SHP77 treated with DMSO at 0.1 percent for 48 hours (cell line): ENCODE data around the gene ADRA1B.

Experiments used
- DNase-seq: peaks from one replicate; lab custom pipeline; 2025; lab: John Stamatoyannopoulos, UW

Gene ADRA1B

GRCh38 chr5:159928122-159928909 is 12.0 kb downstream of the ADRA1B start:
- no peak for DNase-seq

- no peak for DNase-seq
Measured at GRCh38 chr5:159929176-159929575, 12.9 kb downstream of the ADRA1B start.

GRCh38 chr5:159933531-159934485 is 17.5 kb downstream of the ADRA1B start:
- DNase-seq: no peak

GRCh38 chr5:159935946-159936345 is 19.7 kb downstream of the ADRA1B start:
- no peak for DNase-seq

- no peak for DNase-seq
Measured at GRCh38 chr5:159936686-159937329, 20.5 kb downstream of the ADRA1B start.

- DNase-seq: no peak
Measured at GRCh38 chr5:159937580-159937979, 21.3 kb downstream of the ADRA1B start.

GRCh38 chr5:159943326-159943725 is 27.0 kb downstream of the ADRA1B start:
- no peak for DNase-seq

- DNase-seq: no peak
Measured at GRCh38 chr5:159944056-159944600, 27.8 kb downstream of the ADRA1B start.

GRCh38 chr5:159945359-159945758 is 29.1 kb downstream of the ADRA1B start:
- no peak for DNase-seq

- no peak for DNase-seq
Measured at GRCh38 chr5:159947708-159948358, 31.6 kb downstream of the ADRA1B start.

GRCh38 chr5:159951387-159951786 is 35.1 kb downstream of the ADRA1B start:
- no peak for DNase-seq

GRCh38 chr5:159951834-159952233 is 35.6 kb downstream of the ADRA1B start:
- DNase-seq: no peak

- DNase-seq: no peak
Measured at GRCh38 chr5:159953609-159954008, 37.3 kb downstream of the ADRA1B start.

- DNase-seq: no peak
Measured at GRCh38 chr5:159955056-159955624, 38.9 kb downstream of the ADRA1B start.

GRCh38 chr5:159956074-159956473 is 39.8 kb downstream of the ADRA1B start:
- no peak for DNase-seq

GRCh38 chr5:159961176-159962160 is 45.2 kb downstream of the ADRA1B start:
- no peak for DNase-seq

GRCh38 chr5:159962214-159962613 is 45.9 kb downstream of the ADRA1B start:
- DNase-seq: no peak

- DNase-seq: no peak
Measured at GRCh38 chr5:159963935-159964334, 47.7 kb downstream of the ADRA1B start.

- no peak for DNase-seq
Measured at GRCh38 chr5:159965031-159965837, 49.0 kb downstream of the ADRA1B start.
